Gastrocnemius medialis (tissue), 4 donors: ENCODE results near the gene MATN1. TPM values are rescaled to one million over a fixed set of nuclear protein-coding genes. Genes with fewer than 3 reads are reported as not detected.

Experiments
- ATAC-seq, 2 donors: fragments of 150-250 bp; one replicate each; pipeline ENCODE4 v1.9.1; 2016
- DNase-seq, 2 donors: peaks; one replicate each; pipeline ENCODE4 v3.0.0-alpha.2; 2019
- H3K27ac ChIP-seq, 4 donors: fragments of 200-600 bp; sonication (generic); 1 replicate in 1 of 4; 2 replicates in 3 of 4; pipeline ENCODE4 v1.5.1; 2016 to 2018; ENCODE audit warnings: mild to moderate bottlenecking in 2 of 4, moderate library complexity in 1 of 4
- H3K27me3 ChIP-seq, 3 donors: fragments of 200-600 bp; sonication (generic) in 2 of 3; 1 replicate in 1 of 3; 2 replicates in 2 of 3; pipeline versions ENCODE4 v1.5.1 to v1.6.0; 2016 to 2019; ENCODE audit warnings: mild to moderate bottlenecking in 1 of 3, moderate library complexity in 1 of 3
- H3K36me3 ChIP-seq, 2 donors: fragments of 200-600 bp; sonication (generic) in 1 of 2; one replicate each; pipeline ENCODE4 v1.5.1; 2017 to 2018
- H3K4me1 ChIP-seq, 2 donors: fragments of 200-600 bp; sonication (generic) in 1 of 2; one replicate each; pipeline ENCODE4 v1.5.1; 2016 to 2017; ENCODE audit warnings: mild to moderate bottlenecking in 2 of 2
- H3K4me3 ChIP-seq, 4 donors: fragments of 200-600 bp; sonication (generic) in 3 of 4; 1 replicate in 1 of 4; 2 replicates in 3 of 4; pipeline ENCODE4 v1.5.1; 2016 to 2019; ENCODE audit warnings: mild to moderate bottlenecking in 2 of 4
- H3K9me3 ChIP-seq, 3 donors: fragments of 200-600 bp; sonication (generic) in 2 of 3; 1 replicate in 1 of 3; 2 replicates in 2 of 3; pipeline ENCODE4 v1.5.1; 2016 to 2019
- POLR2A ChIP-seq, 2 donors: fragments of 450-650 bp; IDR thresholded peaks; one replicate each; pipeline ENCODE4 v1.6.1; 2017; ENCODE audit warnings: antibody characterized with exemption in 2 of 2, mild to moderate bottlenecking in 2 of 2, moderate library complexity in 2 of 2
- in situ Hi-C, 4 donors: fragments of 200-750 bp; cut with MboI; loops; one replicate each; pipeline versions ENCODE4 v1.15.0 to v1.8.0; 2017; ENCODE audit warnings: low sequenced_read_pairs in 4 of 4
- intact Hi-C: fragments of 100-400 bp; cut with DNase I; formaldehyde crosslinking; loops from one replicate; pipeline ENCODE4 v1.15.1; 2023; ENCODE audit warnings: low total_unique reads
- total RNA-seq, 4 donors: library from RNA; depleted of rRNA; stranded (reverse); fragments of >200 nt; gene quantifications; one replicate each; pipeline versions ENCODE4 v1.1.0 to v1.2.3, GENCODE V29; 2016
- TF ChIP-seq, protein P1 (sequence below), 5 experiments: fragments of 450-650 bp in 3 of 5; fragments of 200-600 bp in 2 of 5; sonication (generic) in 2 of 5; IDR thresholded peaks in 4 of 5; conservative IDR thresholded peaks in 1 of 5; 1 replicate in 4 of 5; 2 replicates in 1 of 5; pipeline ENCODE4 v1.5.1; 2016 to 2019; ENCODE audit warnings: antibody characterized with exemption in 5 of 5, mild to moderate bottlenecking in 3 of 5, moderate library complexity in 3 of 5

The MATN1 gene
- total RNA-seq, 4 donors from 2014 or later = not detected

- Histone ChIP-seq H3K36me3 (no peaks in the 10 kb centered on the region), H3K4me1 (no peaks in the 10 kb centered on the region), H3K27me3 (no peaks in the 10 kb centered on the region), H3K4me3 (no peak overlapping the region), H3K27ac (no peak overlapping the region), H3K9me3 (no peaks in the 10 kb centered on the region)
- intact Hi-C loops (no loop called here), in situ Hi-C loops (no loop called here)
- TF ChIP-seq POLR2A (IDR thresholded peaks at IDR 0.05) = no peak
- TF ChIP-seq, protein P1, sequence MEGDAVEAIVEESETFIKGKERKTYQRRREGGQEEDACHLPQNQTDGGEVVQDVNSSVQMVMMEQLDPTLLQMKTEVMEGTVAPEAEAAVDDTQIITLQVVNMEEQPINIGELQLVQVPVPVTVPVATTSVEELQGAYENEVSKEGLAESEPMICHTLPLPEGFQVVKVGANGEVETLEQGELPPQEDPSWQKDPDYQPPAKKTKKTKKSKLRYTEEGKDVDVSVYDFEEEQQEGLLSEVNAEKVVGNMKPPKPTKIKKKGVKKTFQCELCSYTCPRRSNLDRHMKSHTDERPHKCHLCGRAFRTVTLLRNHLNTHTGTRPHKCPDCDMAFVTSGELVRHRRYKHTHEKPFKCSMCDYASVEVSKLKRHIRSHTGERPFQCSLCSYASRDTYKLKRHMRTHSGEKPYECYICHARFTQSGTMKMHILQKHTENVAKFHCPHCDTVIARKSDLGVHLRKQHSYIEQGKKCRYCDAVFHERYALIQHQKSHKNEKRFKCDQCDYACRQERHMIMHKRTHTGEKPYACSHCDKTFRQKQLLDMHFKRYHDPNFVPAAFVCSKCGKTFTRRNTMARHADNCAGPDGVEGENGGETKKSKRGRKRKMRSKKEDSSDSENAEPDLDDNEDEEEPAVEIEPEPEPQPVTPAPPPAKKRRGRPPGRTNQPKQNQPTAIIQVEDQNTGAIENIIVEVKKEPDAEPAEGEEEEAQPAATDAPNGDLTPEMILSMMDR (IDR thresholded peaks at IDR 0.05 in 4 of 5, conservative IDR thresholded peaks at IDR 0.05 in 1 of 5) = no peak
- DNase-seq (no peak), ATAC-seq (no peak)
Observed at GRCh38 chr1:30731109-30731805, 7.9 kb upstream of the MATN1 start.

- in situ Hi-C loops = no loop called here
- no peak overlapping the region for H3K27ac ChIP-seq
- no peaks in the 10 kb centered on the region for H3K9me3 ChIP-seq
- intact Hi-C loops = no loop called here
- H3K4me3 ChIP-seq = no peak overlapping the region
- TF ChIP-seq POLR2A (IDR thresholded peaks at IDR 0.05) = no peak
- TF ChIP-seq, protein P1 (IDR thresholded peaks at IDR 0.05 in 4 of 5, conservative IDR thresholded peaks at IDR 0.05 in 1 of 5) = no peak
- no peak for DNase-seq
- ATAC-seq = no peak
- H3K27me3 ChIP-seq = no peaks in the 10 kb centered on the region
- no peaks in the 10 kb centered on the region for H3K36me3 ChIP-seq
- no peaks in the 10 kb centered on the region for H3K4me1 ChIP-seq
Observed at GRCh38 chr1:30730346-30731108, 7.1 kb upstream of the MATN1 start.

- Histone ChIP-seq H3K27ac (no peak overlapping the region), H3K27me3 (no peaks in the 10 kb centered on the region), H3K9me3 (no peaks in the 10 kb centered on the region), H3K36me3 (no peaks in the 10 kb centered on the region), H3K4me1 (no peaks in the 10 kb centered on the region), H3K4me3 (no peak overlapping the region)
- no peak for ATAC-seq
- DNase-seq = no peak
- TF ChIP-seq, protein P1 (IDR thresholded peaks at IDR 0.05 in 4 of 5, conservative IDR thresholded peaks at IDR 0.05 in 1 of 5) = no peak
- TF ChIP-seq POLR2A (IDR thresholded peaks at IDR 0.05) = no peak
- in situ Hi-C loops (loop anchor here in 3 of 4 donors (5.0 to 10.0 kb wide), 3 partner anchors 47 to 185 kb away; no protein-coding TSS in a partner anchor), intact Hi-C loops (no loop called here)
Observed at GRCh38 chr1:30729901-30730300, 6.5 kb upstream of the MATN1 start.

DNA sequence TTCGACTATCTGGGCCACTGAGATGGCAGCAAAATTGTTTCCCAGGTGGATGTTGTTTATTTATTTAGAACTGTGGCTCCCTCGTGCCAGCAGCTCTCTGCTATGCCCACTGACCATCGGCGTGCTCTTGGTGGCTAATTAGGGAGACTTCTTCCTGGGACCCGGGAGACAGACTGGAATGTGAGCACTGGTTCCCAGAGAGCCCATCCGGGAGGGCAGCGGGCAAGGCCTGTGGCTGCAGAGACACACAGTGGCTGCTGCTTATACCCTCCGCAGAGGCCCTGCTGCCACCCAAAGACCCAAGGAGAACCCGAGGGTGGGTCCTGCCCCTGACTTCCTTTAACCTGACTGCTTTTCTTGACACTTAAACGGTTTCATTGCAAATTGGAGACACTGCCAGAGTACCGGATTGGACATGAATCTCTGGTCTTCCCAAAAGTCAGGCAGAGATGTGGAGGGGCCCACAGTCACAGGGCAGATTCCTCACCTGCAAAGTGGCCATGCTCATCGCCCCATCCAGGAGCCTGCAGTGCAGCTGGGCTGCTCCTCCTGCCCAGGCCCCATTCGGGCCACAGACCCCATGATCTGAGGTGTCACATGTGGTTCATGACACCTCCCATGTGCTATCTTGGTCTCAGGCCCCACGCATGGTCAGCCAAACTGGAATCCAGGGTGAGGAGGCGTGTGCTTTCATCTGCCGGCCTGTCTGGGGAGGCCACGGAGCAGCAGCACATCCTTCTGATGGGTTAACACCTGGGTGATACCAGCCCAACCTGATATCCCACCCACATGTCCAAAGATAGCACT is 5.7 kb upstream of the MATN1 start:
- intact Hi-C loops = no loop called here

More for the DNA sequence above, 5.7 kb upstream of the MATN1 start:
- TF ChIP-seq, protein P1 (IDR thresholded peaks at IDR 0.05 in 4 of 5, conservative IDR thresholded peaks at IDR 0.05 in 1 of 5) = no peak
- no peak for TF ChIP-seq POLR2A (IDR thresholded peaks at IDR 0.05)
- Histone ChIP-seq H3K36me3 (no peaks in the 10 kb centered on the region), H3K27ac (no peak overlapping the region), H3K9me3 (no peaks in the 10 kb centered on the region), H3K4me1 (no peaks in the 10 kb centered on the region), H3K4me3 (no peak overlapping the region), H3K27me3 (no peaks in the 10 kb centered on the region)
- no peak for ATAC-seq
- in situ Hi-C loops = loop anchor here in 3 of 4 donors (5.0 to 10.0 kb wide), 3 partner anchors 48 to 186 kb away; no protein-coding TSS in a partner anchor
- DNase-seq = no peak
